ENCODE data around the gene ROR1. TPM values are rescaled to one million over a fixed set of nuclear protein-coding genes. Genes with fewer than 3 reads are reported as not detected.
"Not testable (repeated sequence)": the region's sequence is repeated elsewhere in the genome, so short reads cannot be mapped to it uniquely, and the experiment has no call there.

Gene ROR1
- total RNA-seq, 1 donor from 2014 or later = 6.7 TPM

DNA sequence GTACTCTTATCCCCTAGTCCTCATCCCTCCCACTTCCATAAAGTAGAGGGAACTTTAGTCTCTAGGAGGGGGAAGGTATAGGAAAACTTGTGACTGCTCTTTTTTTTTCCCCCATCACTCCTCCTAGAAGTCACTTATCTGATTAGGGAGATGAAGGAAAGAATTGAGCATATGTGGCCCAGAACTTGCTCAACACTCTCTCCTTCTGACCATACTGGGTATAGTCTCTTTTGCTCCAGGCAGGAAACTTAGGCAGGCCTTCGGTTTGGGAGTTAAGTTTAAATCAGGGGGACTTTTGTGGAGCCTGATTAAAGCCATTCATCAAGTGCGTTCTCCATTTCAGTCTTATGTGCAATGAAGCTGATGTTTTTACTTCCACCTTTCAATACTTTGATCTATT lies 435.4 kb downstream of the ROR1 start:
- TF ChIP-seq, protein P1, sequence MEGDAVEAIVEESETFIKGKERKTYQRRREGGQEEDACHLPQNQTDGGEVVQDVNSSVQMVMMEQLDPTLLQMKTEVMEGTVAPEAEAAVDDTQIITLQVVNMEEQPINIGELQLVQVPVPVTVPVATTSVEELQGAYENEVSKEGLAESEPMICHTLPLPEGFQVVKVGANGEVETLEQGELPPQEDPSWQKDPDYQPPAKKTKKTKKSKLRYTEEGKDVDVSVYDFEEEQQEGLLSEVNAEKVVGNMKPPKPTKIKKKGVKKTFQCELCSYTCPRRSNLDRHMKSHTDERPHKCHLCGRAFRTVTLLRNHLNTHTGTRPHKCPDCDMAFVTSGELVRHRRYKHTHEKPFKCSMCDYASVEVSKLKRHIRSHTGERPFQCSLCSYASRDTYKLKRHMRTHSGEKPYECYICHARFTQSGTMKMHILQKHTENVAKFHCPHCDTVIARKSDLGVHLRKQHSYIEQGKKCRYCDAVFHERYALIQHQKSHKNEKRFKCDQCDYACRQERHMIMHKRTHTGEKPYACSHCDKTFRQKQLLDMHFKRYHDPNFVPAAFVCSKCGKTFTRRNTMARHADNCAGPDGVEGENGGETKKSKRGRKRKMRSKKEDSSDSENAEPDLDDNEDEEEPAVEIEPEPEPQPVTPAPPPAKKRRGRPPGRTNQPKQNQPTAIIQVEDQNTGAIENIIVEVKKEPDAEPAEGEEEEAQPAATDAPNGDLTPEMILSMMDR (IDR thresholded peaks at IDR 0.05; ENCODE audit: unreplicated experiment) = no peak
- no peak overlapping the region for H3K27ac Mint-ChIP-seq (ENCODE audit: unreplicated experiment)
- no peaks in the 10 kb centered on the region for H3K27me3 Mint-ChIP-seq (ENCODE audit: unreplicated experiment)
- no peak for DNase-seq (ENCODE audit: low spot score)
- H3K4me3 Mint-ChIP-seq (ENCODE audit: unreplicated experiment) = no peak overlapping the region
- no peaks in the 10 kb centered on the region for H3K36me3 Mint-ChIP-seq (ENCODE audit: low read depth, unreplicated experiment)
- H3K4me1 Mint-ChIP-seq (ENCODE audit: unreplicated experiment) = peaks cover 4% of the 10 kb centered on the region
- H3K9me3 Mint-ChIP-seq (ENCODE audit: unreplicated experiment) = no peaks in the 10 kb centered on the region

DNA sequence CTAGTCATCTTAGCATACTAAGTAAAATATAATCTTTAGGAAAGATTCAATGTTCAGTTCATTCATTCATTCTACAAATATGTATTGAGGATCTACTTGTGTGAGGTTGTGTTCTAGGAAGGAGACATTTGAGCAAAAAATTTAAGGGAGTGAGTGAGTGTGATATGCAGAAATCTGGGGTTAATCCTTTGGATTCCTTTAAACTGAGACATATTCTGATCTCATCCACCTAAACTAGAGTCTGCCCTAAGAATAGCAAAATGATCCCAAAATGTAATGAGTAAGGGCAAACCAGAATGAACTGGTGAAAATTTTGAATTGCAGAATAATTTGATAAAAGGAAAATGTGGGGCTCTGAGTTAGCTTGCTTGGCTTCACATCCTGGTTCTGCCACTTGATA lies 438.2 kb downstream of the ROR1 start:
- H3K36me3 Mint-ChIP-seq (ENCODE audit: low read depth, unreplicated experiment) = no peaks in the 10 kb centered on the region
- DNase-seq (ENCODE audit: low spot score) = no peak
- H3K27me3 Mint-ChIP-seq (ENCODE audit: unreplicated experiment) = no peaks in the 10 kb centered on the region
- H3K4me3 Mint-ChIP-seq (ENCODE audit: unreplicated experiment) = no peak overlapping the region
- no peaks in the 10 kb centered on the region for H3K9me3 Mint-ChIP-seq (ENCODE audit: unreplicated experiment)
- peaks cover 12% of the 10 kb centered on the region for H3K4me1 Mint-ChIP-seq (ENCODE audit: unreplicated experiment)
- no peak overlapping the region for H3K27ac Mint-ChIP-seq (ENCODE audit: unreplicated experiment)
- TF ChIP-seq, protein P1 (IDR thresholded peaks at IDR 0.05; ENCODE audit: unreplicated experiment) = no peak

DNA sequence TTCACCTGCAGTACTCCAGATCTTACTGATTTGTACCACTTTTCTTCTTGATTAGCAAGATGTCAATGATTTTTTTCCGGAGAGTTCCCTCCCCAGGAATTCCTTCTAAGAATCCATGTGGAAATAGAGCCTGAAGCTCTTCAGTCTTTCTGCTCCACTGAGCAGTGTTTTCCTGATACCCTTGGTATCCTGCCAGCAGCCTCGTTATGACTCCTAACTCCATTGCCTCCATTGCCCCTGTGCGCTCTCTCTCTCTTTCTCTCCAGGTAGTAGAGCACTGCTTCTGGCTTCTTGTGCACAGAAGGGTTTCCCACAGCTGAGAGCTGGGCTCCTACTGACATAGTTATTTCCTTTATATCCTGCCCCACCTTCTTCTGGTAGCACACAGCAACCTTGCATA lies 441.8 kb downstream of the ROR1 start:
- H3K9me3 Mint-ChIP-seq (ENCODE audit: unreplicated experiment) = no peaks in the 10 kb centered on the region
- TF ChIP-seq, protein P1 (IDR thresholded peaks at IDR 0.05; ENCODE audit: unreplicated experiment) = no peak
- no peaks in the 10 kb centered on the region for H3K27me3 Mint-ChIP-seq (ENCODE audit: unreplicated experiment)
- no peak for DNase-seq (ENCODE audit: low spot score)
- H3K4me1 Mint-ChIP-seq (ENCODE audit: unreplicated experiment) = peaks cover 12% of the 10 kb centered on the region
- no peak overlapping the region for H3K4me3 Mint-ChIP-seq (ENCODE audit: unreplicated experiment)
- H3K36me3 Mint-ChIP-seq (ENCODE audit: low read depth, unreplicated experiment) = no peaks in the 10 kb centered on the region
- no peak overlapping the region for H3K27ac Mint-ChIP-seq (ENCODE audit: unreplicated experiment)

DNA sequence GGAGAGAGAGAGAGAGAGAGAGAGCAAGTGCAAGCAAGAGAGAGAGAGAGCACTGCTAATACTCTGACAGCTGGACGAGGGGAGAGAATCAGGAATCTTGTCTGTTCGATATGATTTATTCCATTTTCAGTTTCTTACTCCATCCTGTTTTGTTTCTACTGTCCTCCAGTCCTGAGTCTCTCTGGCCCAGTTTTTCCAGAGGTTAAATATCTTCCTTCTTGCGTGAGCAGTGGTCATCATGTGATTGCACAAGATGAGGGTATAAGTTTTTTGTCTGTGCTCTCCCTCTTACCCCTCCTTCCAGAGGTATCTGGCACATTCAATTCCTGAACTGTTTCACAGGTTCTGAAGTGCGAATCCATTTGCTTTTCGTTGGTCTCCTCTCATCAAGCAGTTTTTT lies 446.4 kb downstream of the ROR1 start:
- Mint-ChIP-seq H3K27me3 (ENCODE audit: unreplicated experiment) (no peaks in the 10 kb centered on the region), H3K4me1 (ENCODE audit: unreplicated experiment) (peaks cover 12% of the 10 kb centered on the region), H3K27ac (ENCODE audit: unreplicated experiment) (no peak overlapping the region), H3K36me3 (ENCODE audit: low read depth, unreplicated experiment) (no peaks in the 10 kb centered on the region), H3K4me3 (ENCODE audit: unreplicated experiment) (no peak overlapping the region), H3K9me3 (ENCODE audit: unreplicated experiment) (no peaks in the 10 kb centered on the region)
- TF ChIP-seq, protein P1 (IDR thresholded peaks at IDR 0.05; ENCODE audit: unreplicated experiment) = no peak
- DNase-seq (ENCODE audit: low spot score) = no peak

DNA sequence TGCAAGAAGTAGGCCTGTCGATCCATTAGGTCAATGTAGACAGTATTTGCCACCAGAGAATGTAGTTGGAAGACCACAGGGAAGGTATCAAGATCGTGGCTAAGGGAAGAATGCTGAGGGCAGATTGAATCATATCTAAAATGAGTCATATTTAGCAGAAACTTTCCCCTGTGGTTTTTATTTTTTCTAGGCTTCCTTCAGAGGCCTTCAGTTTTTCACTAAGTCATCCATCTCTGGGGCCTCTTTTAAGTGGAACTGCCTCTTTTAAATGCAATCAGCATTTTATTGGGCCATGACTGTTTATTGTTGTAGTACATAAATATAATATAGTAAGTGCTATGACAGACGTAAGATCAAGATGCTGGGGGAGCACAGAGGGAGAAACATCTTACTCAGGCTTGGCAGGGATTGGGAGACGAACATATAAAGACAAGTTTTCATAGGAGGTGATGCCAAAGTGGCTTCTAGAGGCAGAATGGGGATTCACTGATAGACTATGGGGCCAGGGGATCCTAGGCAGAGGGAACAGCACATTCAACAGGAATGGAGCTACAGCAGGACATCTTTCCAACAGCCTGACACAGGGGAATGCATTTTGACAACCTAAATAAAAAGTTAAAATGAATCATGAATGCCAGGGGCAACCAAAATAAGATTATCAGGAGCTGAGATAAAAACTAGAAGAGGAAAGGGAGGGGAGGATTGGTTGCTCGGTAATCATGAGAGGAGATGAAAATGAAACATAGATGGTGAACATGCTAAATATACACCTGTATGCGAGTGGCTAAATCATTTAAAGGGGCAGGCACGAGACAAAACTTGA lies 449.7 kb downstream of the ROR1 start:
- no peaks in the 10 kb centered on the region for H3K36me3 Mint-ChIP-seq (ENCODE audit: low read depth, unreplicated experiment)
- TF ChIP-seq, protein P1 (IDR thresholded peaks at IDR 0.05; ENCODE audit: unreplicated experiment) = no peak
- H3K4me1 Mint-ChIP-seq (ENCODE audit: unreplicated experiment) = peaks cover 4% of the 10 kb centered on the region
- H3K27ac Mint-ChIP-seq (ENCODE audit: unreplicated experiment) = no peak overlapping the region
- no peak overlapping the region for H3K4me3 Mint-ChIP-seq (ENCODE audit: unreplicated experiment)
- peaks cover 2% of the 10 kb centered on the region for H3K27me3 Mint-ChIP-seq (ENCODE audit: unreplicated experiment)
- no peaks in the 10 kb centered on the region for H3K9me3 Mint-ChIP-seq (ENCODE audit: unreplicated experiment)
- DNase-seq (ENCODE audit: low spot score) = no peak

DNA sequence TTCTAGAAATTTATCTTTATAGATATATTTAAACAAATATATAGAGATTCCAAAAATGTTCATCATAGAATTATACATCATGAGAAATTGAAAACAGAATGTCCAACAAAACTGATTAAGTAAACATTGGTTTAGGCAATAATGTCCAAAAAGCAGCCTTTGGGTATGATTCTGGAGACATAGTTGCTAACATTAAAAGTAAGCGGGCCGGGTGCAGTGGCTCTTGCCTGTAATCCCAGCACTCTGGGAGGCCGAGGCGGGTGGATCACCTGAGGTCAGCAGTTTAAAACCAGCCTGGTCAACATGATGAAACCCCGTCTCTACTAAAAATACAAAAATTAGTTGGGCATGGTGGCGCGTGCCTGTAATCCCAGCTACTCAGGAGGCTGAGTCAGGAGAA lies 450.4 kb downstream of the ROR1 start:
- H3K4me1 Mint-ChIP-seq (ENCODE audit: unreplicated experiment); H3K27me3 Mint-ChIP-seq (ENCODE audit: unreplicated experiment); H3K4me3 Mint-ChIP-seq (ENCODE audit: unreplicated experiment); H3K9me3 Mint-ChIP-seq (ENCODE audit: unreplicated experiment); H3K27ac Mint-ChIP-seq (ENCODE audit: unreplicated experiment); DNase-seq (ENCODE audit: low spot score); H3K36me3 Mint-ChIP-seq (ENCODE audit: low read depth, unreplicated experiment): not testable (repeated sequence)
